WTC11 (cell line): ENCODE measurements around the gene COL13A1.

ENCODE experiments used
- SP1 ChIP-seq: sonication (generic); formaldehyde crosslinking; conservative IDR thresholded peaks from 2 replicates; pipeline ENCODE4 v1.8.1; 2022; ENCODE audit warnings: missing genetic modification reagents
- ZBTB21 ChIP-seq: sonication (generic); formaldehyde crosslinking; IDR thresholded peaks from 2 replicates; pipeline ENCODE4 v1.8.1; 2023; ENCODE audit warnings: mild to moderate bottlenecking, missing genetic modification reagents, borderline replicate concordance
- TF ChIP-seq, protein P1 (sequence below): fragments of 200-600 bp; IDR thresholded peaks from 2 replicates; pipeline ENCODE4 v1.8.0; 2022; ENCODE audit warnings: antibody characterized with exemption

DNA sequence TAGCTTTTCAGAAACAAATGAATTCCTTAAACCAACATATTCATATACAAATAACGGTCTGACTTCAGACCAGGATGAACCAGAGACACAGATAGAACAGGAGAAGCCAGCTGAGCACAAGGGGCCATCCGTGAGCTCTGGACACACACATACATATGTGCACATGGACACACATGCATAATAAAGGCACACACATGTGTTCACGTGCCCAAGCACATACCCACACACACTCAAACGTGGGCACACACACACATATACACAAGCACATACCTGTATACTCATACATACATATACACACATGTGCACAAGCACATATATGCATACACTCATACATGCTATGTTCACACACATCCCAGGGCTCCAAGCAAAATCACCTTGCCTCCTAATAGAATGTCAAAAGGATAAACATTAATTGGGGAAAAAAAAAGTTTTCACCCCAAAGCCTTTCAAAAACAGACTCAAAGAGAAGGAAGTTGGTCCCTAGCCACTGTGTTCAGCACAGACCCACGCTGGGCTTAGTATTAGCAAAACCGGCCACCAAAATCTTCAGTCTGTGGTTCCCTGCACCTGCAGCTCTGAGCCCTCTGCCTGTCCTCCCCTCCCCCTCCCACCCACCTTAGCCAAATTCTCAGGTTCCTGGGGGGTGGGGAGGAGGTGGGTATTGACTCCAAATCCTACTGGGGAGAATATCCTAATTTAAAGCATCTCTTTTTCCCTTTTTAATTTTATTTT, 150.5 kb downstream of the COL13A1 start:
- TF ChIP-seq, protein P1, sequence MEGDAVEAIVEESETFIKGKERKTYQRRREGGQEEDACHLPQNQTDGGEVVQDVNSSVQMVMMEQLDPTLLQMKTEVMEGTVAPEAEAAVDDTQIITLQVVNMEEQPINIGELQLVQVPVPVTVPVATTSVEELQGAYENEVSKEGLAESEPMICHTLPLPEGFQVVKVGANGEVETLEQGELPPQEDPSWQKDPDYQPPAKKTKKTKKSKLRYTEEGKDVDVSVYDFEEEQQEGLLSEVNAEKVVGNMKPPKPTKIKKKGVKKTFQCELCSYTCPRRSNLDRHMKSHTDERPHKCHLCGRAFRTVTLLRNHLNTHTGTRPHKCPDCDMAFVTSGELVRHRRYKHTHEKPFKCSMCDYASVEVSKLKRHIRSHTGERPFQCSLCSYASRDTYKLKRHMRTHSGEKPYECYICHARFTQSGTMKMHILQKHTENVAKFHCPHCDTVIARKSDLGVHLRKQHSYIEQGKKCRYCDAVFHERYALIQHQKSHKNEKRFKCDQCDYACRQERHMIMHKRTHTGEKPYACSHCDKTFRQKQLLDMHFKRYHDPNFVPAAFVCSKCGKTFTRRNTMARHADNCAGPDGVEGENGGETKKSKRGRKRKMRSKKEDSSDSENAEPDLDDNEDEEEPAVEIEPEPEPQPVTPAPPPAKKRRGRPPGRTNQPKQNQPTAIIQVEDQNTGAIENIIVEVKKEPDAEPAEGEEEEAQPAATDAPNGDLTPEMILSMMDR = no peak
- TF ChIP-seq ZBTB21 (CRISPR knock-in tag) = no peak
- no peak for TF ChIP-seq SP1 (CRISPR knock-in tag)
